CD4-positive, alpha-beta T cell treated with Interleukin-2 at 100 ng/mL for 4 hours (primary cell): ENCODE measurements around the gene PDZD7.

Source experiments
- DNase-seq: peaks from one replicate; pipeline ENCODE4 v3.0.0-alpha.2; 2020; ENCODE audit warnings: low spot score

The PDZD7 gene

DNA sequence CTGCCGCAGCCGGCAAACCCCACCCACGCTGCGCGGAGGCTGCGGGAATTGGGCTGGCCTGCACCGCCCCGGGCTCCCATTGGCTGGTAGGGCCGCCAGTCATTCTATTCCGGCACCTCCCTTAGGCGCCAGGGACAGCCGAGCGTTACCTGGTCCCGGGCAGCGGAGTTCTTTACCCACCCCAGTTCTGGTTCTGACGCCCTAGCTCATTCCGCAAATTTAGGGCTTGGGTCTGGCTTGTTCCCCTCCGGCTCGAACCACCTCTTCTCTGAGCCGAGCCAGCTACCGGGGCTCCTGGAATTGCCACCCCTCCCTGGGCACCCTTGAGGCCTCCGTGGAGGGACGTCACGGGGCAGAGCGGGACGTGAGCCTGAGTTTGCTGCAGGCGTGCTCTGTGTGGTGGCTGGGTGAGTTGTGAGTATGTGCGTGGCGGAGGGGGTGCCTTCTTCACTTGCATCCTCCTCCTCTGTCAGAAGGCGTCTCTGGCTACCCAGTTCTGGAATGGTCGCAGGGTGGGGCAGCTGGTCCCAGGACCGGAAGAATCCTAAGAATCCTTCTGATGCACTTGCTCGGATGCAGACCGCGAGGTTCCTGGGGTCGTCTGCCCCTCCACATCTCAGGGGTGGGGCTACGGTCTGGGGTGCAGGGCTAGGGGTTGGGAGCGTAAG is at the start of gene PDZD7, which contains the start of gene SFXN3:
Gene PDZD7 (minus strand): TSS at position 2 of the 668 bp plus-strand sequence. CDS start 910 bp downstream, outside the sequence.
Gene SFXN3 (plus strand): TSS at position 107 of the 668 bp plus-strand sequence. CDS start 3,461 bp downstream, outside the sequence.
- peak; percentile 96 for DNase-seq

GRCh38 chr10:101079874-101080273 is 48.9 kb upstream of the PDZD7 start:
- no peak for DNase-seq

GRCh38 chr10:101076630-101077029 is 45.7 kb upstream of the PDZD7 start:
- DNase-seq: no peak

DNA sequence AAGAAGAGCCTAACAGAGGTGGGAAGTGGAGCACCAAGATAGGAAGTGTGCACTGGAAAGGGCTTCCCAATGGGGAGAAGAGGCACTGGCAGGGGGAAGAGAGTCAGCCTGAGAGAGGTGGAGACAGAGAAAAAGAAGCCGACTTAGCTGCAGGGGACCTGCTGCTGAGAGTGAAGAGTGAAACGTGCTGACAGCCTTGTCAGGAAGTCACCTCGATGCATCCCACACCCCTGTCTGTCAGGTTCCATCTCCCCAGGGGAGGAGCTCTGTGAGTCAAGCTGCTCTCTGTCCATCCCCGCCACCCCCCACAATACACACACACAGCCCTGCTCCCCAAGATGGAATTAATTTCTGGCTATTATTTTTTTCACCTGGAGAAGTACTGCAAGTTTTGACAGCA is 44.8 kb upstream of the PDZD7 start:
- no peak for DNase-seq

- no peak for DNase-seq
These were observed 42.7 kb upstream of the PDZD7 start for GRCh38 chr10:101073631-101074030.

DNA sequence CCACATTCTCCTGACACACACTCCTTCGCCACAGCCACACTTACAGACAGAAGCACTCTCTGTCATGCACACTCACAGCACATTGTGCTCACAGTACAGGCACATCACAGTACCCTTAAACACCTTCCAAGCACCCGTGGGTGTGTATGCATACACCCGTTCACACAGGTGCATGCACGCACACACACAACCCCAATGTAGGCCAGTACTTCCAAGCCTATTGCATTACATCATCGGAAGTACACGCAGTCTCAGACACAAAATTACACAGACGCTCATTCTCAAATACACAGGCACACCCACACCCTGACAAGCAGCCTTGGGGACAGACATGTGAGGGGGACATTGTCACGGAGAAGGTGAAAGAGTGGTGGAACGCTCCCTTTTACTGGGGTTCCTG is 42.0 kb upstream of the PDZD7 start:
- DNase-seq: no peak

GRCh38 chr10:101071885-101072433 is 41.0 kb upstream of the PDZD7 start:
- no peak for DNase-seq

DNA sequence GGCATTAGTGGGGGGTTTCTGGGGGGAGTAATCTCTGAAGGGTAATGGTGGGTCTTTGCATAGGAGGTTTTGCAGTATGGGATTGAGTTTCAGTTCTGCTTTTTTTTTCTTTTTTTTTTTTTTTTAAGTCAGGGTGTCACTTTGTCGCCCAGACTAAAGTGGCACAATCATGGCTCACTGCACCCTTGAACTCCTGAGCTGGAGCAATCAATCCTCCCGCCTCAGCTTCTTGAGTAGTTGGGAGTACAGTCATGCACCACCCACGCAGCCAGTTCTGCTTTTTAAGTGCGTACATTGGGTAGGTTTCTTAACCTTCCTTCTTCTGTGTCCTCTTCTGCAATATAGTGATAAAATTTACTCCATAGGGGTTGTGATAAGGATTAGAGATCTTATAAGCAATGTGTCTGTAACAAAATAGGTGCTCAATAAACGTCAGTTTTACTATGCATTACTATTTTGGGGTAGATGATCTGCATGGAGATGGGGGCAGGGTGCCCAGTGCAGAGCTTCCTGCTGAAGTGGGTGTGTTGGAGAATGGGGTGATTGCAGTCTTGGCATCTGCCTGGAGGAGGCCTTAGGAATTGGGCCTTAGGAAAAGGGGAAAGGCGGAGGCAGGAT is 40.4 kb upstream of the PDZD7 start:
- DNase-seq: no peak

- DNase-seq: no peak
These were observed 39.2 kb upstream of the PDZD7 start for GRCh38 chr10:101070098-101070497.

DNA sequence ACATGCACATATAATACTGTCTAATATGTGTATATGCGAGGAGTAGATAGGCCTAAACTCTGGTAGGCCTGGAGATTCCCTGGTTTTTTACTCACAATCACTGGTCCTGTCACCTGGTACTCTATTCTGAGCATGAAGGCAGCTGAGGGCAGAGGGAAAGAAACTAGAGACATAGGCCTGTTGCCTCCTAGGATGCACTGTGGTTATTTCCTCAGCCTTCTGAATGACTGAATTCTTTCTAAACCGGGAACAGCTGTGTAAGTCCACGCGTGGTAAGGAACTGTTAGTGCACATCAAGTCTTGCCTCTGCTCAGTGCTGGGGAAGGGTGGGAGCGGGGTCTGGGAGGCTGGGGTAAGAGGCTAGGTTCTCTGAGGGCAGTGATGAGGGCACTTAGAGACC is 38.5 kb upstream of the PDZD7 start:
- no peak for DNase-seq

DNA sequence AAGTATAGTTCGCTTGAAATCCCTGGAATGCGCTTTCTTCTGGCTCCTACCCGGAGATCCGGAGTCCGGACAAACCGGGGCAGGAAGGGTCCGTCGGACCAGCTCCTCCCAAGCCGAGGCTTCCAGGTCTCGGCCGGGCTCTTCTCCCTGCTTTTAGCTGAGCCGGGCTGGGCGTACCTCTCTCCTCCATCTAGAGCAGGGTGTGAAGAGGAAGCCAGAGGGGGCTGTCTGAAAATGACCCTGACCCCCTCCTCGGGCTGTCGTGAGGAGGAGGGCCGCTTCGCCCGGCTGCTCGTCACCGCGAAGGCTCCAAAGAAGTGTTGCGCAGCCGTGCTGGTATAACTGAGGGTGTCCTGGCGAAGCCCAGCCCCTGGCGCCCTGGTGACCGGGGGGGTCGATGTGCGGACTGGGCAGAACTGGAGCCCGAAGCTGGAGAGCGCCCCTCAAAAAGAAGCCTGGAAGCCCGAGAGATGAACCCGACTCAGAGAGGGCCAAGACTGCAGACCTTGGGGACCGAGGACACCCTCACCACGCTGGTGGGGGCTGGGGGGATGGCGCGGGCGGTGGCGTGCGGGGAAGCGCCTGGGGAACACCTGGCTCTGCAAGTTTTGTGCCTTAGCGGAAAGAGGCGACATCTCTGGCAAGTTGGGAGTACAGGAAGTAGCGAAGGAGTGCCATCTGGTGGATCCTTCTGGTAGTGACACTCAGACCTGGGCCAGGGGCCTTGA is 36.6 kb upstream of the PDZD7 start:
- DNase-seq: peak; percentile 82

GRCh38 chr10:101066896-101067355 is 36.0 kb upstream of the PDZD7 start:
- DNase-seq: no peak

DNA sequence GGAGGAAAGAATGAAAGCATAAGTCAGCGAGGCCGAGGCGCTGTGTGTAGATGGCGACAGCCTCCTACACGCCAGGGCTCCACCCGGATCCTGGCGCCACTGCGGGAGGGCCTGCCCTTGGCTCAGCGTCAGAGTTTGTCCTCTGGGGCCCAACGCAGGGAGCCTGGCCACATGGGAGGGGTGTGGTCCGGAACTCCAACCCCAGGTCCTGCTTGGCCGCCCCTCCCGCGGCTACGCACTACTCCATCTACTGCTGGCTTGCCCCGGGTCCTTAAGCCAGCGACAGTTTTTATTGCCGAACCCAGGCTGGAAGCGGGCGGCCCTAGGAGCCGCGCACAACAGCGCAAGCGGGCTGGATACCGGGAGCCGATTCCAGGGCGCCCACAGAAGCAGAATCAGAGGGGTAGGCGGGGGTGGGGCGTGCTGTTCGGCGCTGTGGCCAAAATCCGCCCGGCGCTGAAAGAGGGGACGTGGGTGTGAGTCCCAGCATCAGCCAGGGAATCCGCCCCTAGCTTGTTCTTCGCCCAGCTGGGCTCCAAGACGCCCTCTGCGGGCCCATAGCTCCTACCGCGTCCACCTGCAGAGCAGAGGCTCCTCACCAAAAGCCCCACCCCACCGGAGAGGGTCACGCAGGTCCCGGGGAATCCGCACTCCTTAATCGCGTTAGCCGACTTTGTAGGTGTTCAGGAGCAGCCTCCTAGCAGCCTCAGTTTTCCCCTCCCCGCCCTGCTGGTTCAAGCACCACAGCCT is 35.4 kb upstream of the PDZD7 start:
- DNase-seq: peak; percentile 51

- DNase-seq: no peak
These were observed 34.7 kb upstream of the PDZD7 start for GRCh38 chr10:101065481-101066145.

- DNase-seq: no peak
These were observed 33.6 kb upstream of the PDZD7 start for GRCh38 chr10:101064415-101065030.

DNA sequence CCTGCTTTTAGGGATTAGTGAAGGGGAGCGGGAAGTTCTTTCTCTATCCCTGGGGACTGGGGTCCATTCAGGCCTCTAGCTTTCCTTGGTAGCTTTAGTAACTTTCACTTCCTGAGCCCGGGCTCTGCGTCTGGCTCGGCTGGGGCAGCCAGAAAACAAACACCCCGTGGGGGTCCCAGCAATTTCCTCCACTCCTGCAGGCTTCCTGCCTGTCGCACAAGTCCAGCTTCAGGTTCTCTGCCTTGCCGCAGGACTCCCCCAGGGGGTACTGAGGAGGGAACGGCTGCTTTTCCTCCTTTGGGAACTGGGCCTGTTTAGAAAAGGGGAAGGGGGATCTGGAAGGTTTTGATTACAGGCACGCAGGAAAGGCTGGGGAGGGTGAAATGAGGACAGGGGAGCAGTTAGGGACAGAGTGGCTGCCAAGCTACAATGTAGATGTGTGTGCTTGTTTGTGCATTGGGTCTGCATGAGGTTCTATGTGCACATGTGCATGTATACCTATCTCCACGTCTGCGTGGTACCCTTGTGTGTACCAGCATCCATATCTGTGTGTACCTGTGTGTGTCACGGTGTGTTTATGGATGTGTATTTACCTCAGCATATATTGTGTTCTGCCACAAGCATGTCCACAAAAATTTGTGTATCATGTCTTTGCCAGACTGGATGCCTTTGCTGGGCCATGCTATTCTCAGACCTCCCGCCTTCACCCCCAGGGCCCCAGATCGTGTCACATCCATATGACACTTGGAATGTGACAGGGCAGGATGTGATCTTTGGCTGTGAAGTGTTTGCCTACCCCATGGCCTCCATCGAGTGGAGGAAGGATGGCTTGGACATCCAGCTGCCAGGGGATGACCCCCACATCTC is 32.9 kb upstream of the PDZD7 start:
- DNase-seq: no peak

DNA sequence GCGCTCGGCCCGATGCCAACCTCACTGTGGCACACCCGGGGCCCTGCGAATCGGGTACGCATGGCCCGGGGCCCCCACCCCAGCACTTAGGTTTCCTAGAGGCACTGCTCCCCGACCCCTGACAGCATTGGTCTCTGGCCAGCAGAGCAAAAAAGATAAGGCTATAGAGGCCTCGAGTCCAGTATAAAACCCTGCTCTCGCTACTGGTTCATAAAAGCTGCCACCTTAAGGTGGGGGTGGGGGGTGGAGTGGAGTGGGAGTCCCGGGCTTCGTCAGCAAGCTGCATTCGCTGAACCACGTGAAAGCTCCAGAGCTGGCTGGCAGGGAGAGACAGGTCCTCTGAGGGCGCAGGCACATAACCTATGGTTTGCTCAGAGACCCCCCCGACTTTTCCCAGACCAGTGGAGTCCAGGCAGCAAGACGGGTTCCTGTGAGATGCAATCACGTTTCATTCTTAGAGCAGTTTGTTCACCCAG is 32.2 kb upstream of the PDZD7 start:
- DNase-seq: no peak

DNA sequence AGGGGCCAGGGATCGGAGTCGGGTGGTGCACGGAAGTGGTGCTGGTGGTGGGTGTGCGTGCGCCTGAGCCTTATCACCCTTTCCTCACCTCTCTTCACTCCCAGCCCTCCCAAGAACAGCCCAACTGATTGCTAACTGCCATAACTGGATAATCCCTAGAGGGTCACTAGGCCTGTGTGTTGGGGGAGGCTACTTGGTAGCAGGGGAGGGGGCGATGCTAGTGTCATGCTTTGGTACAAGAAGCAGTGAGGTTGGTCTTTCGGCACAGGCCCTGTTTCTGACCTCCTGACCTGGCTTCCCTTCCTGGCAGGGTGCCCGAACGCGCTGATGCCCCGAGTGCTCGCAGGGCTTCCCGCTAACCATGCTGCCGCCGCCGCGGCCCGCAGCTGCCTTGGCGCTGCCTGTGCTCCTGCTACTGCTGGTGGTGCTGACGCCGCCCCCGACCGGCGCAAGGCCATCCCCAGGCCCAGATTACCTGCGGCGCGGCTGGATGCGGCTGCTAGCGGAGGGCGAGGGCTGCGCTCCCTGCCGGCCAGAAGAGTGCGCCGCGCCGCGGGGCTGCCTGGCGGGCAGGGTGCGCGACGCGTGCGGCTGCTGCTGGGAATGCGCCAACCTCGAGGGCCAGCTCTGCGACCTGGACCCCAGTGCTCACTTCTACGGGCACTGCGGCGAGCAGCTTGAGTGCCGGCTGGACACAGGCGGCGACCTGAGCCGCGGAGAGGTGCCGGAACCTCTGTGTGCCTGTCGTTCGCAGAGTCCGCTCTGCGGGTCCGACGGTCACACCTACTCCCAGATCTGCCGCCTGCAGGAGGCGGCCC is 31.5 kb upstream of the PDZD7 start:
- DNase-seq: peak; percentile 43
